ENCODE data around the gene RBM47. TPM values are rescaled to one million over a fixed set of nuclear protein-coding genes. Genes with fewer than 3 reads are reported as not detected.

RBM47 gene
- total RNA-seq, 1 experiment from 2014 or later = 0.28 TPM

- Histone ChIP-seq H3K4me3 (ENCODE audit: low read depth, low read length, poor library complexity, severe bottlenecking) (no peak overlapping the region), H3K36me3 (ENCODE audit: insufficient read depth, low read length, poor library complexity, severe bottlenecking) (no peaks in the 10 kb centered on the region), H3K4me1 (ENCODE audit: insufficient read depth, low read length, poor library complexity, severe bottlenecking) (no peaks in the 10 kb centered on the region), H3K27ac (ENCODE audit: low read depth, low read length, poor library complexity, severe bottlenecking) (no peak overlapping the region), H3K9me3 (ENCODE audit: low read depth, low read length, poor library complexity, severe bottlenecking) (no peaks in the 10 kb centered on the region), H3K27me3 (replicated peaks; ENCODE audit: insufficient read depth, low read depth, low read length, poor library complexity) (no peaks in the 10 kb centered on the region)
- ChIA-PET CTCF (no interaction called here), POLR2A (ENCODE audit: low non-redundant PET) (interaction anchor here (0.6 kb wide), 1 partner anchor 73 kb away, joined by 3 read pairs; no protein-coding TSS in a partner anchor)
- no peak for TF ChIP-seq EZH2 (IDR thresholded peaks at IDR 0.05; ENCODE audit: borderline replicate concordance, low read depth, low read length, poor library complexity, severe bottlenecking)
- TF ChIP-seq, protein P1, sequence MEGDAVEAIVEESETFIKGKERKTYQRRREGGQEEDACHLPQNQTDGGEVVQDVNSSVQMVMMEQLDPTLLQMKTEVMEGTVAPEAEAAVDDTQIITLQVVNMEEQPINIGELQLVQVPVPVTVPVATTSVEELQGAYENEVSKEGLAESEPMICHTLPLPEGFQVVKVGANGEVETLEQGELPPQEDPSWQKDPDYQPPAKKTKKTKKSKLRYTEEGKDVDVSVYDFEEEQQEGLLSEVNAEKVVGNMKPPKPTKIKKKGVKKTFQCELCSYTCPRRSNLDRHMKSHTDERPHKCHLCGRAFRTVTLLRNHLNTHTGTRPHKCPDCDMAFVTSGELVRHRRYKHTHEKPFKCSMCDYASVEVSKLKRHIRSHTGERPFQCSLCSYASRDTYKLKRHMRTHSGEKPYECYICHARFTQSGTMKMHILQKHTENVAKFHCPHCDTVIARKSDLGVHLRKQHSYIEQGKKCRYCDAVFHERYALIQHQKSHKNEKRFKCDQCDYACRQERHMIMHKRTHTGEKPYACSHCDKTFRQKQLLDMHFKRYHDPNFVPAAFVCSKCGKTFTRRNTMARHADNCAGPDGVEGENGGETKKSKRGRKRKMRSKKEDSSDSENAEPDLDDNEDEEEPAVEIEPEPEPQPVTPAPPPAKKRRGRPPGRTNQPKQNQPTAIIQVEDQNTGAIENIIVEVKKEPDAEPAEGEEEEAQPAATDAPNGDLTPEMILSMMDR (conservative IDR thresholded peaks at IDR 0.05; ENCODE audit: low read depth, low read length) = no peak
- no peak for DNase-seq (ENCODE audit: low spot score)
- intact Hi-C loops (cut with micrococcal nuclease; ENCODE audit: unreplicated experiment) = no loop called here
- BruUV-seq (replicated peaks) = no TSS peak
Observed at GRCh38 chr4:40564004-40564403, 65.7 kb downstream of the RBM47 start.

DNA sequence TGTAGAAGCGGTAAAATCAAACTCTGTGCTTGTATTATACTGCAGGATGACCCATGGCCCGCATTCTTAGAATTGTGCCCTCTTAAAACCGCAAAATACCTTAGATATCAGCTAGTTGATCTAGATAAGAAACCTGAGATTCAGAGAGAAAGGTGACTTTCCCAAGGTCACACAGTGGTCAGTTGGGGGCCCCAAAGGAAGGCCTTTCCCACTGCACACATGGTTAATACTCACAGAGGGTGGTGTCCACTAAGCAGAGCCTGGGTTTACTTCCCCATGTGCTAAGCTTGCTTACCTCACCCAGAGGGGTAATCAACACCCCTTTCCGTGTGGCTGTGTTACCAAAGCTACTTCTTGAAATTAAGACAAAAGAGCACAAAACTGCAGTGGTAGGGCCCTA, 66.3 kb downstream of the RBM47 start:
- H3K36me3 ChIP-seq (ENCODE audit: insufficient read depth, low read length, poor library complexity, severe bottlenecking) = no peaks in the 10 kb centered on the region
- intact Hi-C loops (cut with micrococcal nuclease; ENCODE audit: unreplicated experiment) = no loop called here
- H3K9me3 ChIP-seq (ENCODE audit: low read depth, low read length, poor library complexity, severe bottlenecking) = no peaks in the 10 kb centered on the region
- CTCF ChIA-PET = no interaction called here
- H3K4me1 ChIP-seq (ENCODE audit: insufficient read depth, low read length, poor library complexity, severe bottlenecking) = no peaks in the 10 kb centered on the region
- no peaks in the 10 kb centered on the region for H3K27me3 ChIP-seq (replicated peaks; ENCODE audit: insufficient read depth, low read depth, low read length, poor library complexity)
- H3K4me3 ChIP-seq (ENCODE audit: low read depth, low read length, poor library complexity, severe bottlenecking) = no peak overlapping the region
- H3K27ac ChIP-seq (ENCODE audit: low read depth, low read length, poor library complexity, severe bottlenecking) = no peak overlapping the region
- DNase-seq (ENCODE audit: low spot score) = no peak
- no TSS peak for BruUV-seq (replicated peaks)
- POLR2A ChIA-PET (ENCODE audit: low non-redundant PET) = no interaction called here
- TF ChIP-seq, protein P1 (conservative IDR thresholded peaks at IDR 0.05; ENCODE audit: low read depth, low read length) = no peak
- no peak for TF ChIP-seq EZH2 (IDR thresholded peaks at IDR 0.05; ENCODE audit: borderline replicate concordance, low read depth, low read length, poor library complexity, severe bottlenecking)

- TF ChIP-seq, protein P1 (conservative IDR thresholded peaks at IDR 0.05; ENCODE audit: low read depth, low read length) = no peak
- TF ChIP-seq EZH2 (IDR thresholded peaks at IDR 0.05; ENCODE audit: borderline replicate concordance, low read depth, low read length, poor library complexity, severe bottlenecking) = no peak
- no peak overlapping the region for H3K4me3 ChIP-seq (ENCODE audit: low read depth, low read length, poor library complexity, severe bottlenecking)
- DNase-seq (ENCODE audit: low spot score) = peak; percentile 10
- H3K27ac ChIP-seq (ENCODE audit: low read depth, low read length, poor library complexity, severe bottlenecking) = no peak overlapping the region
- H3K9me3 ChIP-seq (ENCODE audit: low read depth, low read length, poor library complexity, severe bottlenecking) = no peaks in the 10 kb centered on the region
- H3K27me3 ChIP-seq (replicated peaks; ENCODE audit: insufficient read depth, low read depth, low read length, poor library complexity) = no peaks in the 10 kb centered on the region
- ChIA-PET CTCF (no interaction called here), POLR2A (ENCODE audit: low non-redundant PET) (no interaction called here)
- no peaks in the 10 kb centered on the region for H3K36me3 ChIP-seq (ENCODE audit: insufficient read depth, low read length, poor library complexity, severe bottlenecking)
- intact Hi-C loops (cut with micrococcal nuclease; ENCODE audit: unreplicated experiment) = no loop called here
- no peaks in the 10 kb centered on the region for H3K4me1 ChIP-seq (ENCODE audit: insufficient read depth, low read length, poor library complexity, severe bottlenecking)
- no TSS peak for BruUV-seq (replicated peaks)
Observed at GRCh38 chr4:40562681-40563080, 67.0 kb downstream of the RBM47 start.
